HG02759 (cell line): ENCODE data around the gene EPHB1.

Source experiments
- ATAC-seq: cut with Tn5 transposase; IDR thresholded peaks from one replicate; pipeline ENCODE4 v1.9.1; 2021; ENCODE audit warnings: mild to moderate bottlenecking, moderate library complexity; ENCODE audit not compliant: unreplicated experiment

Gene EPHB1

GRCh38 chr3:134846911-134847317, 51.9 kb downstream of the EPHB1 start:
- ATAC-seq, result no peak

- ATAC-seq, result no peak
These were observed 52.3 kb downstream of the EPHB1 start for GRCh38 chr3:134847349-134847748.

GRCh38 chr3:134849561-134849960, 54.5 kb downstream of the EPHB1 start:
- ATAC-seq, result no peak

- ATAC-seq, result no peak
These were observed 55.7 kb downstream of the EPHB1 start for GRCh38 chr3:134850761-134851160.

GRCh38 chr3:134852132-134852531, 57.1 kb downstream of the EPHB1 start:
- ATAC-seq, result no peak

GRCh38 chr3:134852893-134853351, 57.9 kb downstream of the EPHB1 start:
- peak; percentile 95 for ATAC-seq

- ATAC-seq, result no peak
These were observed 59.2 kb downstream of the EPHB1 start for GRCh38 chr3:134854254-134854653.

- ATAC-seq, result no peak
These were observed 62.3 kb downstream of the EPHB1 start for GRCh38 chr3:134857356-134857755.

- no peak for ATAC-seq
These were observed 62.8 kb downstream of the EPHB1 start for GRCh38 chr3:134857776-134858362.

GRCh38 chr3:134858441-134859035, 63.5 kb downstream of the EPHB1 start:
- no peak for ATAC-seq

GRCh38 chr3:134859341-134859740, 64.3 kb downstream of the EPHB1 start:
- no peak for ATAC-seq

GRCh38 chr3:134860141-134860540, 65.1 kb downstream of the EPHB1 start:
- ATAC-seq, result no peak

GRCh38 chr3:134863915-134864314, 68.9 kb downstream of the EPHB1 start:
- no peak for ATAC-seq

GRCh38 chr3:134864636-134865035, 69.6 kb downstream of the EPHB1 start:
- no peak for ATAC-seq

GRCh38 chr3:134867277-134867676, 72.2 kb downstream of the EPHB1 start:
- no peak for ATAC-seq

- ATAC-seq, result no peak
These were observed 74.2 kb downstream of the EPHB1 start for GRCh38 chr3:134869153-134869726.

GRCh38 chr3:134871818-134872217, 76.8 kb downstream of the EPHB1 start:
- no peak for ATAC-seq

- no peak for ATAC-seq
These were observed 77.7 kb downstream of the EPHB1 start for GRCh38 chr3:134872440-134873388.

GRCh38 chr3:134873789-134874188, 78.7 kb downstream of the EPHB1 start:
- ATAC-seq, result no peak

- ATAC-seq, result no peak
These were observed 79.8 kb downstream of the EPHB1 start for GRCh38 chr3:134874737-134875413.

GRCh38 chr3:134876836-134877235, 81.8 kb downstream of the EPHB1 start:
- no peak for ATAC-seq
